Activated CD4-positive, alpha-beta T cell treated with anti-CD3 and anti-CD28 coated beads, Interleukin-2, amount 10 ng/mL, durations not matched to agents 7 days and 5 days (primary cell): ENCODE measurements around the gene SNX2. TPM values are rescaled to one million over a fixed set of nuclear protein-coding genes. Genes with fewer than 3 reads are reported as not detected.

Source experiments
- CTCF ChIA-PET: fragments of 350-600 bp; sonication (Branson Sonifier 250); formaldehyde crosslinking; loops from one replicate; lab custom pipeline; 2021; ENCODE audit warnings: antibody characterized with exemption; lab: Charles Lee
- POLR2A ChIA-PET: fragments of 350-600 bp; sonication (Branson Sonifier 250); formaldehyde crosslinking; loops from one replicate; lab custom pipeline; 2021; ENCODE audit warnings: antibody characterized with exemption; lab: Charles Lee
- DNase-seq: peaks from one replicate; pipeline ENCODE4 v3.0.0-alpha.2; 2020
- H3K27ac Mint-ChIP-seq: one replicate; pipeline ENCODE4 v1.8.0; 2021; ENCODE audit warnings: mild to moderate bottlenecking, moderate library complexity, mixed read lengths
- H3K27me3 Mint-ChIP-seq: one replicate; pipeline ENCODE4 v1.8.0; 2021; ENCODE audit warnings: mixed read lengths
- H3K36me3 Mint-ChIP-seq: one replicate; pipeline ENCODE4 v1.8.0; 2021; ENCODE audit warnings: low read depth, mixed read lengths
- H3K4me1 Mint-ChIP-seq: one replicate; pipeline ENCODE4 v1.8.0; 2021; ENCODE audit warnings: mixed read lengths
- H3K4me3 Mint-ChIP-seq: one replicate; pipeline ENCODE4 v1.8.0; 2021; ENCODE audit warnings: mild to moderate bottlenecking, moderate library complexity, mixed read lengths
- H3K9me3 Mint-ChIP-seq: one replicate; pipeline ENCODE4 v1.8.0; 2021; ENCODE audit warnings: mixed read lengths
- total RNA-seq, 2 experiments: library from RNA; stranded (reverse); gene quantifications; one replicate each; pipeline ENCODE4 v1.2.3, GENCODE V29; 2021

Gene SNX2
- total RNA-seq, 2 experiments from 2014 or later = 38.0 to 38.8 TPM

- Mint-ChIP-seq H3K4me3 (no peak overlapping the region), H3K4me1 (no peaks in the 10 kb centered on the region), H3K27ac (no peak overlapping the region), H3K27me3 (no peaks in the 10 kb centered on the region), H3K36me3 (peaks cover 1% of the 10 kb centered on the region), H3K9me3 (peaks cover 3% of the 10 kb centered on the region)
- no peak for DNase-seq
- POLR2A ChIA-PET = no interaction called here
- CTCF ChIA-PET = no interaction called here
These were observed 83.6 kb downstream of the SNX2 start for GRCh38 chr5:122858451-122858850.

GRCh38 chr5:122863240-122863639 is 88.4 kb downstream of the SNX2 start:
- H3K4me3 Mint-ChIP-seq = no peak overlapping the region
- no peaks in the 10 kb centered on the region for H3K36me3 Mint-ChIP-seq
- ChIA-PET POLR2A (no interaction called here), CTCF (no interaction called here)
- no peak for DNase-seq
- no peaks in the 10 kb centered on the region for H3K27me3 Mint-ChIP-seq
- no peaks in the 10 kb centered on the region for H3K4me1 Mint-ChIP-seq
- no peak overlapping the region for H3K27ac Mint-ChIP-seq
- no peaks in the 10 kb centered on the region for H3K9me3 Mint-ChIP-seq

DNA sequence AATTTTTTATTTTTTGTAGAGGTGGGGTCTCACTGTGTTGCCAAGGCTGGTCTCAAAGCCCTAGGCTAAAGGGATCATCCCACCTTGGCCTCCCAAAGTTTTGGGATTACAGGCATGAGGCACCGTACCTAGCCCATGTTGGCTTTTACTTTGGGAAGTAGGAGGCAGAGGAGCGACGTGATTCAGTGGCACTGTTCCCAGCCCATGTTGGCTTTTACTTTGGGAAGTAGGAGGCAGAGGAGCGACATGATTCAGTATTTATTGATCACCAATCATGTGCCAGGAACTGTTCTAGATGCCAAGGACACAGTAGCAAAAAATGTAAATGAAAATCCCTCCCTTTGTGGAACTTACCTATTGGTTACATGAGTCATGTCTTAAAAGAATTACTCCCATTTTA is 88.8 kb downstream of the SNX2 start:
- H3K4me1 Mint-ChIP-seq = no peaks in the 10 kb centered on the region
- POLR2A ChIA-PET = no interaction called here
- H3K27me3 Mint-ChIP-seq = no peaks in the 10 kb centered on the region
- no peaks in the 10 kb centered on the region for H3K9me3 Mint-ChIP-seq
- DNase-seq = no peak
- H3K4me3 Mint-ChIP-seq = no peak overlapping the region
- H3K36me3 Mint-ChIP-seq = no peaks in the 10 kb centered on the region
- no peak overlapping the region for H3K27ac Mint-ChIP-seq
- CTCF ChIA-PET = no interaction called here

- no peak for DNase-seq
- POLR2A ChIA-PET = no interaction called here
- Mint-ChIP-seq H3K36me3 (no peaks in the 10 kb centered on the region), H3K27ac (no peak overlapping the region), H3K4me1 (no peaks in the 10 kb centered on the region), H3K27me3 (no peaks in the 10 kb centered on the region), H3K4me3 (no peak overlapping the region), H3K9me3 (no peaks in the 10 kb centered on the region)
- CTCF ChIA-PET = no interaction called here
These were observed 89.5 kb downstream of the SNX2 start for GRCh38 chr5:122864400-122864799.

GRCh38 chr5:122864842-122865241 is 90.0 kb downstream of the SNX2 start:
- H3K27ac Mint-ChIP-seq = no peak overlapping the region
- no peak overlapping the region for H3K4me3 Mint-ChIP-seq
- no peaks in the 10 kb centered on the region for H3K27me3 Mint-ChIP-seq
- no peaks in the 10 kb centered on the region for H3K9me3 Mint-ChIP-seq
- no peaks in the 10 kb centered on the region for H3K36me3 Mint-ChIP-seq
- no peaks in the 10 kb centered on the region for H3K4me1 Mint-ChIP-seq
- no peak for DNase-seq
- ChIA-PET POLR2A (no interaction called here), CTCF (no interaction called here)

GRCh38 chr5:122870219-122870856 is 95.5 kb downstream of the SNX2 start:
- DNase-seq = no peak
- Mint-ChIP-seq H3K27me3 (no peaks in the 10 kb centered on the region), H3K4me3 (no peak overlapping the region), H3K27ac (no peak overlapping the region), H3K9me3 (no peaks in the 10 kb centered on the region), H3K36me3 (no peaks in the 10 kb centered on the region), H3K4me1 (no peaks in the 10 kb centered on the region)
- ChIA-PET CTCF (no interaction called here), POLR2A (no interaction called here)

- no peak for DNase-seq
- Mint-ChIP-seq H3K4me1 (no peaks in the 10 kb centered on the region), H3K4me3 (no peak overlapping the region), H3K27me3 (no peaks in the 10 kb centered on the region), H3K36me3 (no peaks in the 10 kb centered on the region), H3K9me3 (no peaks in the 10 kb centered on the region), H3K27ac (no peak overlapping the region)
- POLR2A ChIA-PET = no interaction called here
- CTCF ChIA-PET = no interaction called here
These were observed 96.8 kb downstream of the SNX2 start for GRCh38 chr5:122871661-122872060.

DNA sequence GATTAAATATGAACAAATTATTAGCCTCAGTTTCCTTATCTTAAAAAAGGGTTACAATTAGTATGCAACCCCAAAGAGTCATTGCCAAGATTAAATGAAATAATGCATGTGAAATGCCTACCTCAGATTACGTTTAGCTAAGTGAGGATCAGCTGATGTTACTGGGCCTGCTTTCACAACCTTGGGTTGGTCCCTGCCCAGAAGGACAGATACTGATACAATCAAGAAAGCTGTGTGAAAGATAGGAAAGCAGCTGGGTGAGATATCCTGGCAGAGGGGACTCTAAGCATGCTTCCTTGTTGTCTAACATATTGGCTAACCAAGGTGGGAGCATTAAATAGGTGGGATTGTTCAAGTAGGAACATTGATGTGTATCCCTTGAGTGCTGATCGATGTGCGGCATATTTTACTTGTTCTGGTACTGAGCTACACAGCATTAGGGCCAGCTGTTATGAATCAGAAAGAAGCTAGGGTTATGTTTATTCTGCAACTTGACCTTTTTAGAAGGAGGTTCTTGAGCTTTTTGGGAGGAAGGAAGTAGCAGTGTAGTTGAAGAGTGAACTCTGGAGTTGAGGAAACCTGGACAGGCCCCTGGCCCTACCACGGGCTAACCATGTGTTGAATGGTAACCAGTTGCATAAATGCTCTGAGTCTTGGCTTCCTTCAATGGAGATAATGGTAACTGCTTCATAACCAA is 99.4 kb downstream of the SNX2 start:
- H3K36me3 Mint-ChIP-seq = no peaks in the 10 kb centered on the region
- H3K4me1 Mint-ChIP-seq = peaks cover 4% of the 10 kb centered on the region
- H3K27ac Mint-ChIP-seq = no peak overlapping the region
- no peaks in the 10 kb centered on the region for H3K27me3 Mint-ChIP-seq
- ChIA-PET CTCF (interaction anchor here (0.7 kb wide), 1 partner anchor 543 kb away, joined by 3 read pairs; no protein-coding TSS in a partner anchor), POLR2A (no interaction called here)
- H3K9me3 Mint-ChIP-seq = no peaks in the 10 kb centered on the region
- H3K4me3 Mint-ChIP-seq = no peak overlapping the region
- DNase-seq = no peak

GRCh38 chr5:122877518-122877917 is 102.6 kb downstream of the SNX2 start:
- no peak for DNase-seq
- H3K27me3 Mint-ChIP-seq = no peaks in the 10 kb centered on the region
- H3K36me3 Mint-ChIP-seq = no peaks in the 10 kb centered on the region
- ChIA-PET POLR2A (no interaction called here), CTCF (interaction anchor here (1.0 kb wide), 1 partner anchor 9 kb away, joined by 3 read pairs; no protein-coding TSS in a partner anchor)
- peaks cover 4% of the 10 kb centered on the region for H3K4me1 Mint-ChIP-seq
- no peak overlapping the region for H3K27ac Mint-ChIP-seq
- no peaks in the 10 kb centered on the region for H3K9me3 Mint-ChIP-seq
- H3K4me3 Mint-ChIP-seq = no peak overlapping the region

- ChIA-PET CTCF (no interaction called here), POLR2A (no interaction called here)
- H3K27me3 Mint-ChIP-seq = no peaks in the 10 kb centered on the region
- H3K36me3 Mint-ChIP-seq = no peaks in the 10 kb centered on the region
- DNase-seq = no peak
- H3K27ac Mint-ChIP-seq = no peak overlapping the region
- no peaks in the 10 kb centered on the region for H3K9me3 Mint-ChIP-seq
- H3K4me3 Mint-ChIP-seq = no peak overlapping the region
- peaks cover 5% of the 10 kb centered on the region for H3K4me1 Mint-ChIP-seq
These were observed 104.2 kb downstream of the SNX2 start for GRCh38 chr5:122879076-122879475.

Other genes with a start within 250 kb of the SNX2 start
- gene SNX24, start 70.5 kb downstream of the SNX2 start, total RNA-seq = 1 to 10 TPM; 2.2 to 6.4 TPM